SK-N-MC (cell line): ENCODE data around the gene TBC1D12.
"Not testable (repeated sequence)": the region's sequence is repeated elsewhere in the genome, so short reads cannot be mapped to it uniquely, and the experiment has no call there.

Experiments used
- EZH2 ChIP-seq: fragments of 200-600 bp; sonication (generic); IDR thresholded peaks from one replicate; pipeline ENCODE4 v1.6.1; 2017; ENCODE audit warnings: antibody characterized with exemption
- FOXP2 ChIP-seq: optimal IDR thresholded peaks from 2 replicates; pipeline ENCODE3; 2011; ENCODE audit warnings: mild to moderate bottlenecking, moderate library complexity; ENCODE audit not compliant: insufficient read depth; ENCODE audit errors: extremely low read length, control extremely low read depth
- POLR2AphosphoS5 ChIP-seq: IDR thresholded peaks from 2 replicates; pipeline ENCODE4 v1.6.1; 2012; ENCODE audit warnings: mild to moderate bottlenecking, low read depth, low read length, borderline replicate concordance

GRCh38 chr10:94567714-94568307 is 165.5 kb downstream of the TBC1D12 start:
- TF ChIP-seq EZH2, POLR2AphosphoS5, FOXP2: not testable (repeated sequence)
